ENCODE measurements around the gene ZNF428.

- TF ChIP-seq CTCF (IDR thresholded peaks at IDR 0.05) (no peak), POLR2A (IDR thresholded peaks at IDR 0.05) (no peak), EP300 (IDR thresholded peaks at IDR 0.05) (no peak)
These were observed 7.4 kb upstream of the ZNF428 start for GRCh38 chr19:43626838-43627237.

Measured in tibial nerve (tissue), 4 donors.